ENCODE results near the gene CYP26C1.

Gene CYP26C1

DNA sequence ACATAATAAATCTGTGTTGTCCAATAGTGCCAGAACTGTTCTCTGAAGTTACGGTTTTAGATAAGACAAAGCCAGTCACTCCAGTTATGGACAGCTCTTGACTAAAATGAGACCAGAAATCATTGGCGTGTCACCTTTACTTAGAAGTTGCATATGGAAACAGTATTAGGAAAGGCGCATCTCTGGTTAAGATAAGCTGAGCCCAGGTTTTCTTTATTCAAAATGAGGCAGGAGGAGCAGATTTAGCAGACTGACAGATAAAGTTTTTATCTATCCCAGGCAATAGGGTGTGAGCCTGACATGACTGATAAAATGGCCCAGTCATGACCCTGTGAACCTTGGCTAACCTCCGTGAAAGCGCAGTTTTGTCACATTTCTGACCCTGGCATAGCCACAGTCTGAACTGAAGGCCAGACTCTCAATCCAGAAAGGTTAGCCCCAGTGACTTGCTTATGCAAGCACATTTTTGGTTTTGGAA lies 17.3 kb downstream of the CYP26C1 start:
- H3K36me3 Mint-ChIP-seq (ENCODE audit: low read depth), result no peaks in the 10 kb centered on the region
- TF ChIP-seq, protein P1, sequence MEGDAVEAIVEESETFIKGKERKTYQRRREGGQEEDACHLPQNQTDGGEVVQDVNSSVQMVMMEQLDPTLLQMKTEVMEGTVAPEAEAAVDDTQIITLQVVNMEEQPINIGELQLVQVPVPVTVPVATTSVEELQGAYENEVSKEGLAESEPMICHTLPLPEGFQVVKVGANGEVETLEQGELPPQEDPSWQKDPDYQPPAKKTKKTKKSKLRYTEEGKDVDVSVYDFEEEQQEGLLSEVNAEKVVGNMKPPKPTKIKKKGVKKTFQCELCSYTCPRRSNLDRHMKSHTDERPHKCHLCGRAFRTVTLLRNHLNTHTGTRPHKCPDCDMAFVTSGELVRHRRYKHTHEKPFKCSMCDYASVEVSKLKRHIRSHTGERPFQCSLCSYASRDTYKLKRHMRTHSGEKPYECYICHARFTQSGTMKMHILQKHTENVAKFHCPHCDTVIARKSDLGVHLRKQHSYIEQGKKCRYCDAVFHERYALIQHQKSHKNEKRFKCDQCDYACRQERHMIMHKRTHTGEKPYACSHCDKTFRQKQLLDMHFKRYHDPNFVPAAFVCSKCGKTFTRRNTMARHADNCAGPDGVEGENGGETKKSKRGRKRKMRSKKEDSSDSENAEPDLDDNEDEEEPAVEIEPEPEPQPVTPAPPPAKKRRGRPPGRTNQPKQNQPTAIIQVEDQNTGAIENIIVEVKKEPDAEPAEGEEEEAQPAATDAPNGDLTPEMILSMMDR (IDR thresholded peaks at IDR 0.05), result no peak
- H3K27me3 Mint-ChIP-seq (ENCODE audit: low read depth, poor library complexity), result peaks cover 59% of the 10 kb centered on the region
- peaks cover 69% of the 10 kb centered on the region for H3K4me1 Mint-ChIP-seq
- DNase-seq, result no peak
- no peak overlapping the region for H3K27ac Mint-ChIP-seq
- no peak overlapping the region for H3K4me3 Mint-ChIP-seq
- no peaks in the 10 kb centered on the region for H3K9me3 Mint-ChIP-seq

- Mint-ChIP-seq H3K4me1 (peaks cover 61% of the 10 kb centered on the region), H3K27me3 (ENCODE audit: low read depth, poor library complexity) (peaks cover 45% of the 10 kb centered on the region)
- DNase-seq, result no peak
Observed at GRCh38 chr10:93079663-93080349, 19.2 kb downstream of the CYP26C1 start.

GRCh38 chr10:93080350-93081046 lies 19.9 kb downstream of the CYP26C1 start:
- peak; percentile 75 for DNase-seq
- H3K27ac Mint-ChIP-seq, result peak overlapping the region; percentile 80
- no peaks in the 10 kb centered on the region for H3K36me3 Mint-ChIP-seq (ENCODE audit: low read depth)
- TF ChIP-seq, protein P1 (IDR thresholded peaks at IDR 0.05), result peak; percentile 79
- H3K4me3 Mint-ChIP-seq, result no peak overlapping the region
- H3K9me3 Mint-ChIP-seq, result no peaks in the 10 kb centered on the region
- peaks cover 38% of the 10 kb centered on the region for H3K27me3 Mint-ChIP-seq (ENCODE audit: low read depth, poor library complexity)
- peaks cover 54% of the 10 kb centered on the region for H3K4me1 Mint-ChIP-seq

More at GRCh38 chr10:93079663-93080349, 19.2 kb downstream of the CYP26C1 start:
- H3K4me3 Mint-ChIP-seq, result no peak overlapping the region
- H3K9me3 Mint-ChIP-seq, result no peaks in the 10 kb centered on the region
- TF ChIP-seq, protein P1 (IDR thresholded peaks at IDR 0.05), result no peak
- H3K36me3 Mint-ChIP-seq (ENCODE audit: low read depth), result no peaks in the 10 kb centered on the region
- peak overlapping the region; percentile 80 for H3K27ac Mint-ChIP-seq

DNA sequence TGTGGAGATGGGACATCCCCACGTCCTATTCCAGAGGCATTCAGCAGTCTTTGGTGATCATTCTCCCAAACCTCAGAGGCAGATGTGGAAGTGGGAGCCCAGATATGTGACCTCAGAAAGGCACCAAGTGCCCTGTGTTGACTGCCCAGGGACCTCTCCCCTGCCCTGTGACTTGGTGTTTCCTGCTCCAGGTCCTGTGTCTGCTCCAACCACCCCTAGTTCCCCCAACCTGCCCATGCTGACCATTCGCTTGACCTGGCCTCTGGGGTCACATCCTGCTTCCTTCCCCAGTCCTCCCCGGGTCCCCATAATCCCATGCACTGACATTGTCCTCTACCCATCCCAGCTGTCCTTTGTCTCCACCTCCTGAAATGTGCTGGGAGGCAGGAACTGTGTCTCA lies 20.7 kb downstream of the CYP26C1 start:
- no peak for DNase-seq
- Mint-ChIP-seq H3K4me1 (peaks cover 46% of the 10 kb centered on the region), H3K27ac (no peak overlapping the region), H3K9me3 (no peaks in the 10 kb centered on the region), H3K36me3 (ENCODE audit: low read depth) (no peaks in the 10 kb centered on the region), H3K27me3 (ENCODE audit: low read depth, poor library complexity) (peaks cover 30% of the 10 kb centered on the region), H3K4me3 (no peak overlapping the region)
- TF ChIP-seq, protein P1 (IDR thresholded peaks at IDR 0.05), result no peak

DNA sequence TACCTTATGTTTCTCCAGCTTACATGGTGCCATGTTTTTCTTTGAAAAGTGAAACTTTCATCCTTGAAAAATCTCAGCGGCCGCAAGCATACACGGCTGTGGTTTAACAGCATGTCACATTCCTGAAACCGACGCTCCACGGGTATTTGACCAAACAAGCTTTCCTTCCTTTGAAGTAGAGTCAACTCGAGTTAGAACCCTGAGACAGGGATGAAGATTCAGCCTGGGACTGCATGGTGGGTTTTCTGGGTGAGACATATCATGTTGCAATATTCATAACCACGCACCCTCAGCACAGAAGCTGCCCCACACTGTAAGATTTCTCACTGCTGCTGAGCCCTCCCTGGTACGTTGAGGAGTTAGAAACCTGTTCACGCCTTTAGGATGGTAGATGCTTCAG lies 21.2 kb downstream of the CYP26C1 start:
- H3K9me3 Mint-ChIP-seq, result no peaks in the 10 kb centered on the region
- peaks cover 41% of the 10 kb centered on the region for H3K4me1 Mint-ChIP-seq
- peaks cover 25% of the 10 kb centered on the region for H3K27me3 Mint-ChIP-seq (ENCODE audit: low read depth, poor library complexity)
- H3K27ac Mint-ChIP-seq, result no peak overlapping the region
- TF ChIP-seq, protein P1 (IDR thresholded peaks at IDR 0.05), result no peak
- no peak overlapping the region for H3K4me3 Mint-ChIP-seq
- H3K36me3 Mint-ChIP-seq (ENCODE audit: low read depth), result no peaks in the 10 kb centered on the region
- DNase-seq, result no peak

All from nephron progenitor cell (in vitro differentiated cells).